Suprapubic skin (tissue), 3 donors: ENCODE measurements around the gene NENF.

Experiments used
- POLR2A ChIP-seq, 2 donors: fragments of 450-650 bp; IDR thresholded peaks; one replicate each; pipeline ENCODE4 v1.6.1; 2017; ENCODE audit warnings: antibody characterized with exemption in 2 of 2, mild to moderate bottlenecking in 2 of 2, moderate library complexity in 2 of 2
- TF ChIP-seq, protein P1 (sequence below), 2 donors: fragments of 200-600 bp in 1 of 2; fragments of 450-650 bp in 1 of 2; sonication (generic) in 1 of 2; IDR thresholded peaks; one replicate each; pipeline ENCODE4 v1.5.1; 2016 to 2019; ENCODE audit warnings: antibody characterized with exemption in 2 of 2, mild to moderate bottlenecking in 1 of 2, moderate library complexity in 1 of 2

DNA sequence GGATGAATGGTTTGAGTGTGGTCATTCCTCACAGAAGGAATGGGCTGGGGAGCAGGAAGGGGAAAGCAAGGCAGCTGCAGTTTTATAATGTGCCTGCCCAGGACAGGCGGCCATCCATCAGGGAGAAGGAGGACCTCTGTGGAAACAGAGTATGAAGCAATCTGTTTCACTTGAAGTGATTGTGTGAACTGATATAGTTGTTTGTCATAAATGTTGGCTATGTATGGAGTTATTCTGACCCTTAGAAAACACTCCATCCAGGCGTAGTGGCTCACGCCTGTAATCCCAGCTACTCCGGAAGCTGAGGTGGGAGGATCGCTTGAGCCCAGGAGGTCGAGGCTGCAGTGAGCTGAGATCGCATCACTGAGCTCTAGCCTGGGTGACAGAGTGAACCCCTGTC, 46.5 kb downstream of the NENF start:
- TF ChIP-seq, protein P1, sequence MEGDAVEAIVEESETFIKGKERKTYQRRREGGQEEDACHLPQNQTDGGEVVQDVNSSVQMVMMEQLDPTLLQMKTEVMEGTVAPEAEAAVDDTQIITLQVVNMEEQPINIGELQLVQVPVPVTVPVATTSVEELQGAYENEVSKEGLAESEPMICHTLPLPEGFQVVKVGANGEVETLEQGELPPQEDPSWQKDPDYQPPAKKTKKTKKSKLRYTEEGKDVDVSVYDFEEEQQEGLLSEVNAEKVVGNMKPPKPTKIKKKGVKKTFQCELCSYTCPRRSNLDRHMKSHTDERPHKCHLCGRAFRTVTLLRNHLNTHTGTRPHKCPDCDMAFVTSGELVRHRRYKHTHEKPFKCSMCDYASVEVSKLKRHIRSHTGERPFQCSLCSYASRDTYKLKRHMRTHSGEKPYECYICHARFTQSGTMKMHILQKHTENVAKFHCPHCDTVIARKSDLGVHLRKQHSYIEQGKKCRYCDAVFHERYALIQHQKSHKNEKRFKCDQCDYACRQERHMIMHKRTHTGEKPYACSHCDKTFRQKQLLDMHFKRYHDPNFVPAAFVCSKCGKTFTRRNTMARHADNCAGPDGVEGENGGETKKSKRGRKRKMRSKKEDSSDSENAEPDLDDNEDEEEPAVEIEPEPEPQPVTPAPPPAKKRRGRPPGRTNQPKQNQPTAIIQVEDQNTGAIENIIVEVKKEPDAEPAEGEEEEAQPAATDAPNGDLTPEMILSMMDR (IDR thresholded peaks at IDR 0.05), result no peak
- TF ChIP-seq POLR2A (IDR thresholded peaks at IDR 0.05), result no peak
